Stimulated activated CD8-positive, alpha-beta memory T cell treated with anti-CD3 and anti-CD28 coated beads, Interleukin-4, amount 100 ng/mL, for 1 hour (primary cell): ENCODE results near the gene ARHGAP32.

Source experiments
- DNase-seq, 2 donors: peaks; one replicate each; pipeline ENCODE4 v3.0.0-alpha.2; 2020; ENCODE audit warnings: low read depth in 2 of 2, low spot score in 1 of 2

The ARHGAP32 gene

GRCh38 chr11:128963744-128964325, 228.3 kb downstream of the ARHGAP32 start:
- no peak for DNase-seq

GRCh38 chr11:128962896-128963295, 229.2 kb downstream of the ARHGAP32 start:
- DNase-seq = no peak

GRCh38 chr11:128961645-128962044, 230.5 kb downstream of the ARHGAP32 start:
- DNase-seq = no peak

GRCh38 chr11:128957202-128957482, 235.0 kb downstream of the ARHGAP32 start:
- no peak for DNase-seq

- DNase-seq = no peak
Measured at GRCh38 chr11:128956401-128957201, 235.5 kb downstream of the ARHGAP32 start.

- DNase-seq = no peak
Measured at GRCh38 chr11:128955636-128956035, 236.5 kb downstream of the ARHGAP32 start.

- DNase-seq = no peak
Measured at GRCh38 chr11:128953151-128953550, 239.0 kb downstream of the ARHGAP32 start.

- DNase-seq = no peak
Measured at GRCh38 chr11:128949791-128950454, 242.2 kb downstream of the ARHGAP32 start.

- DNase-seq = no peak
Measured at GRCh38 chr11:128948583-128948982, 243.5 kb downstream of the ARHGAP32 start.

GRCh38 chr11:128947773-128948172, 244.4 kb downstream of the ARHGAP32 start:
- DNase-seq = no peak

GRCh38 chr11:128946648-128947047, 245.5 kb downstream of the ARHGAP32 start:
- DNase-seq = no peak

- no peak for DNase-seq
Measured at GRCh38 chr11:128943428-128943976, 248.6 kb downstream of the ARHGAP32 start.

- DNase-seq = no peak
Measured at GRCh38 chr11:128942817-128943427, 249.2 kb downstream of the ARHGAP32 start, which contains the start of gene TP53AIP1. TSS of gene TP53AIP1 (minus strand) at chr11:128942871. CDS start at chr11:128937818, 5,053 bp downstream.

GRCh38 chr11:128942272-128942612, 249.9 kb downstream of the ARHGAP32 start:
- DNase-seq = no peak

- no peak for DNase-seq
Measured at GRCh38 chr11:128941573-128942271, 250.4 kb downstream of the ARHGAP32 start.

GRCh38 chr11:128941110-128941509, 251.0 kb downstream of the ARHGAP32 start:
- no peak for DNase-seq

GRCh38 chr11:128940603-128941002, 251.5 kb downstream of the ARHGAP32 start:
- DNase-seq = no peak

- DNase-seq = no peak
Measured at GRCh38 chr11:128940156-128940555, 252.0 kb downstream of the ARHGAP32 start.

- no peak for DNase-seq
Measured at GRCh38 chr11:128939591-128939990, 252.5 kb downstream of the ARHGAP32 start.

GRCh38 chr11:128938156-128938885, 253.8 kb downstream of the ARHGAP32 start:
- DNase-seq = no peak
